Liver (tissue), 9 donors: ENCODE results near the gene NFYB. TPM values are rescaled to one million over a fixed set of nuclear protein-coding genes. Genes with fewer than 3 reads are reported as not detected.

Experiments
- DNase-seq: peaks from one replicate; pipeline ENCODE4 v3.0.0-alpha.2; 2017; ENCODE audit warnings: low spot score
- H3K27ac ChIP-seq, 2 donors: one replicate each; pipeline ENCODE4 v1.7.0; 2013; ENCODE audit warnings: inconsistent platforms in 2 of 2, low read length in 2 of 2, control low read depth in 1 of 2, low read depth in 1 of 2, mild to moderate bottlenecking in 1 of 2
- H3K27me3 ChIP-seq, 4 donors: one replicate each; pipeline versions ENCODE4 v1.6.1 to v1.7.0; 2013; ENCODE audit warnings: low read length in 3 of 4, inconsistent platforms in 1 of 4, mild to moderate bottlenecking in 1 of 4, moderate library complexity in 1 of 4; ENCODE audit not compliant: control insufficient read depth in 4 of 4, insufficient read depth in 4 of 4
- H3K36me3 ChIP-seq, 4 donors: one replicate each; pipeline versions ENCODE4 v1.6.1 to v1.7.0; 2013; ENCODE audit warnings: low read length in 3 of 4, mild to moderate bottlenecking in 3 of 4, low read depth in 1 of 4, moderate library complexity in 1 of 4; ENCODE audit not compliant: control insufficient read depth in 4 of 4, insufficient read depth in 3 of 4
- H3K4me1 ChIP-seq, 4 donors: one replicate each; pipeline versions ENCODE4 v1.6.1 to v1.7.0; 2013; ENCODE audit warnings: low read length in 3 of 4, mild to moderate bottlenecking in 3 of 4, moderate library complexity in 1 of 4; ENCODE audit not compliant: control insufficient read depth in 4 of 4, insufficient read depth in 4 of 4
- H3K4me3 ChIP-seq, 3 donors: one replicate each; pipeline versions ENCODE4 v1.6.1 to v1.7.0; 2013; ENCODE audit warnings: low read length in 3 of 3, control low read depth in 1 of 3, low read depth in 1 of 3, mild to moderate bottlenecking in 1 of 3
- H3K9ac ChIP-seq, 2 donors: one replicate each; pipeline ENCODE4 v1.7.0; 2013; ENCODE audit warnings: low read length in 2 of 2, mild to moderate bottlenecking in 2 of 2, moderate library complexity in 2 of 2, control low read depth in 1 of 2, low read depth in 1 of 2
- H3K9me3 ChIP-seq, 4 donors: one replicate each; pipeline versions ENCODE4 v1.6.1 to v1.7.0; 2013; ENCODE audit warnings: low read length in 3 of 4; ENCODE audit not compliant: control insufficient read depth in 4 of 4
- ATF3 ChIP-seq: IDR thresholded peaks from 2 replicates; pipeline ENCODE4 v1.6.1; 2016; ENCODE audit warnings: antibody characterized with exemption
- CTCF ChIP-seq: fragments of 150-350 bp; IDR thresholded peaks from 2 replicates; pipeline ENCODE4 v1.5.1; 2017; ENCODE audit warnings: improper control_type of control experiment, low read depth, low read length; ENCODE audit not compliant: missing input control
- EGR1 ChIP-seq, 2 donors: IDR thresholded peaks; 2 replicates each; pipeline ENCODE4 v1.6.1; 2016 to 2018; ENCODE audit warnings: antibody characterized with exemption in 2 of 2, low read depth in 2 of 2
- FOXA1 ChIP-seq: IDR thresholded peaks from 2 replicates; pipeline ENCODE4 v1.6.1; 2016; ENCODE audit warnings: antibody characterized with exemption
- FOXA2 ChIP-seq: IDR thresholded peaks from 2 replicates; pipeline ENCODE4 v1.6.1; 2016; ENCODE audit warnings: antibody characterized with exemption
- HNF4A ChIP-seq, 2 donors: conservative IDR thresholded peaks; 2 replicates each; pipeline ENCODE4 v1.6.1; 2016; ENCODE audit warnings: antibody characterized with exemption in 2 of 2, mild to moderate bottlenecking in 2 of 2
- HNF4G ChIP-seq: IDR thresholded peaks from 2 replicates; pipeline ENCODE4 v1.6.1; 2016; ENCODE audit warnings: antibody characterized with exemption
- JUND ChIP-seq, 2 donors: IDR thresholded peaks; 2 replicates each; pipeline ENCODE4 v1.6.1; 2016; ENCODE audit warnings: antibody characterized with exemption in 2 of 2
- NR2F2 ChIP-seq: IDR thresholded peaks from 2 replicates; pipeline ENCODE4 v1.6.1; 2016; ENCODE audit warnings: antibody characterized with exemption
- RAD21 ChIP-seq, 2 donors: IDR thresholded peaks; 2 replicates each; pipeline ENCODE4 v1.6.1; 2016; ENCODE audit warnings: antibody characterized with exemption in 2 of 2, mild to moderate bottlenecking in 2 of 2
- RXRA ChIP-seq, 2 donors: IDR thresholded peaks; 2 replicates each; pipeline ENCODE4 v1.6.1; 2017 to 2018; ENCODE audit warnings: antibody characterized with exemption in 2 of 2, mild to moderate bottlenecking in 1 of 2
- SP1 ChIP-seq: IDR thresholded peaks from 2 replicates; pipeline ENCODE4 v1.6.1; 2018; ENCODE audit warnings: antibody characterized with exemption, mild to moderate bottlenecking
- TAF1 ChIP-seq: conservative IDR thresholded peaks from 2 replicates; pipeline ENCODE4 v1.6.1; 2016; ENCODE audit warnings: antibody characterized with exemption, mild to moderate bottlenecking
- YY1 ChIP-seq: IDR thresholded peaks from 2 replicates; pipeline ENCODE4 v1.6.1; 2016; ENCODE audit warnings: antibody characterized with exemption, mild to moderate bottlenecking
- ZBTB33 ChIP-seq: IDR thresholded peaks from 2 replicates; pipeline ENCODE4 v1.6.1; 2016; ENCODE audit warnings: antibody characterized with exemption
- polyA plus RNA-seq, 2 donors: library from polyadenylated mRNA; stranded (reverse) in 1 of 2; unstranded in 1 of 2; fragments of 200-250 nt in 1 of 2; fragments of >200 nt in 1 of 2; fragmentation: Nextera tagmentation in 1 of 2; extraction: Ambion mirVana in 1 of 2; gene quantifications; one replicate each; pipeline versions ENCODE4 v1.2.1 to v1.2.3, GENCODE V29; 2013 to 2015
- total RNA-seq, 2 donors: library from RNA; depleted of rRNA; stranded (reverse); fragments of >200 nt; gene quantifications; one replicate each; pipeline ENCODE4 v1.2.3, GENCODE V29; 2014
- TF ChIP-seq, protein P1 (sequence below): IDR thresholded peaks from 2 replicates; pipeline ENCODE4 v1.6.1; 2016; ENCODE audit warnings: antibody characterized with exemption, mild to moderate bottlenecking
- donor health status: healthy.
- donor health status: healthy.
- donor health status: healthy.
- donor health status: healthy.
- donor health status: healthy.

Gene NFYB
- total and polyA plus RNA-seq, 4 donors, result 7.6 to 14.6 (median 11.5) TPM

DNA sequence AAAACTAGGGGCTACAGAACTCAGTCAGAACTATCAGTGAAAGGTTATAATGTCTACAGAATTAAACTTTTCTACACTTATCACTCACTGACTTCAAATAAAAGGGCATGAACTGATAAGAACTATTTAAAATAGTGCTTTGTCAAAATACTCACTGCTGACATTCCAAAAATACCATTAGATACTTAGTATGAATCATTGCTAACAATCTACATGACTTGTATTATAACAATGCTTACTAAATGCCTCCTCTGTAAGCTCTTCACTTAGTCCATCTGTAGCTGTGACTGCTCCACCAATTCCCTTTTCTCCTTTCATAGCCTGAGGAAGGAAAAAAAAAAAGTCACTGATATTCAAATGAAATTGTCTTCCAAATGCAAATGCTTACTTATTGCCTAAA, 17.0 kb downstream of the NFYB start:
- Histone ChIP-seq H3K36me3 (peaks cover 3 to 29% (median 21%) of the 10 kb centered on the region in 4 donors), H3K4me1 (peaks cover 0 to 12% (median 3%) of the 10 kb centered on the region in 4 donors), H3K27ac (no peak overlapping the region), H3K9ac (no peak overlapping the region), H3K9me3 (no peaks in the 10 kb centered on the region), H3K27me3 (no peaks in the 10 kb centered on the region), H3K4me3 (no peak overlapping the region)
- DNase-seq, result no peak
- TF ChIP-seq TAF1 (no peak), YY1 (no peak), RXRA (IDR thresholded peaks at IDR 0.05) (no peak), CTCF (no peak), FOXA1 (no peak), ZBTB33 (no peak), FOXA2 (no peak), HNF4G (no peak), RAD21 (IDR thresholded peaks at IDR 0.05) (no peak), ATF3 (no peak), SP1 (no peak), EGR1 (IDR thresholded peaks at IDR 0.05; ENCODE audit: low read depth in 2 of 2) (no peak), JUND (IDR thresholded peaks at IDR 0.05) (no peak), NR2F2 (no peak), HNF4A (conservative IDR thresholded peaks at IDR 0.05) (no peak)
- TF ChIP-seq, protein P1, sequence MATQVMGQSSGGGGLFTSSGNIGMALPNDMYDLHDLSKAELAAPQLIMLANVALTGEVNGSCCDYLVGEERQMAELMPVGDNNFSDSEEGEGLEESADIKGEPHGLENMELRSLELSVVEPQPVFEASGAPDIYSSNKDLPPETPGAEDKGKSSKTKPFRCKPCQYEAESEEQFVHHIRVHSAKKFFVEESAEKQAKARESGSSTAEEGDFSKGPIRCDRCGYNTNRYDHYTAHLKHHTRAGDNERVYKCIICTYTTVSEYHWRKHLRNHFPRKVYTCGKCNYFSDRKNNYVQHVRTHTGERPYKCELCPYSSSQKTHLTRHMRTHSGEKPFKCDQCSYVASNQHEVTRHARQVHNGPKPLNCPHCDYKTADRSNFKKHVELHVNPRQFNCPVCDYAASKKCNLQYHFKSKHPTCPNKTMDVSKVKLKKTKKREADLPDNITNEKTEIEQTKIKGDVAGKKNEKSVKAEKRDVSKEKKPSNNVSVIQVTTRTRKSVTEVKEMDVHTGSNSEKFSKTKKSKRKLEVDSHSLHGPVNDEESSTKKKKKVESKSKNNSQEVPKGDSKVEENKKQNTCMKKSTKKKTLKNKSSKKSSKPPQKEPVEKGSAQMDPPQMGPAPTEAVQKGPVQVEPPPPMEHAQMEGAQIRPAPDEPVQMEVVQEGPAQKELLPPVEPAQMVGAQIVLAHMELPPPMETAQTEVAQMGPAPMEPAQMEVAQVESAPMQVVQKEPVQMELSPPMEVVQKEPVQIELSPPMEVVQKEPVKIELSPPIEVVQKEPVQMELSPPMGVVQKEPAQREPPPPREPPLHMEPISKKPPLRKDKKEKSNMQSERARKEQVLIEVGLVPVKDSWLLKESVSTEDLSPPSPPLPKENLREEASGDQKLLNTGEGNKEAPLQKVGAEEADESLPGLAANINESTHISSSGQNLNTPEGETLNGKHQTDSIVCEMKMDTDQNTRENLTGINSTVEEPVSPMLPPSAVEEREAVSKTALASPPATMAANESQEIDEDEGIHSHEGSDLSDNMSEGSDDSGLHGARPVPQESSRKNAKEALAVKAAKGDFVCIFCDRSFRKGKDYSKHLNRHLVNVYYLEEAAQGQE, result no peak

GRCh38 chr12:104115587-104115975, 22.4 kb downstream of the NFYB start:
- Histone ChIP-seq H3K27ac (peak overlapping the region; percentile 48 to 72), H3K27me3 (no peaks in the 10 kb centered on the region), H3K9me3 (no peaks in the 10 kb centered on the region), H3K4me1 (peaks cover 0 to 20% (median 14%) of the 10 kb centered on the region in 4 donors), H3K4me3 (no peak overlapping the region), H3K9ac (peak overlapping the region; percentile 55 to 56), H3K36me3 (peaks cover 3 to 15% (median 8%) of the 10 kb centered on the region in 4 donors)
- no peak for TF ChIP-seq RXRA (IDR thresholded peaks at IDR 0.05)
- no peak for TF ChIP-seq FOXA2
- no peak for TF ChIP-seq HNF4G
- TF ChIP-seq, protein P1, result no peak
- no peak for TF ChIP-seq NR2F2
- no peak for TF ChIP-seq SP1
- TF ChIP-seq FOXA1, result no peak
- no peak for TF ChIP-seq TAF1
- TF ChIP-seq RAD21 (IDR thresholded peaks at IDR 0.05), result no peak
- no peak for DNase-seq
